Brain microvascular endothelial cell (primary cell): ENCODE results near the gene FZD10.

Experiments
- DNase-seq: peaks from one replicate; pipeline ENCODE4 v3.0.0-alpha.2; 2020
- H3K27ac ChIP-seq: fragments of 250-450 bp; sonication (Bioruptor Pico); 2 replicates; pipeline ENCODE4 v1.5.1; 2020; ENCODE audit warnings: mild to moderate bottlenecking, moderate library complexity
- H3K27me3 ChIP-seq: fragments of 250-450 bp; sonication (Bioruptor Pico); replicated peaks from 2 replicates; pipeline ENCODE4 v1.5.1; 2020; ENCODE audit warnings: mild to moderate bottlenecking
- H3K36me3 ChIP-seq: fragments of 250-450 bp; sonication (Bioruptor Pico); replicated peaks from 2 replicates; pipeline ENCODE4 v1.5.1; 2020; ENCODE audit warnings: mild to moderate bottlenecking
- H3K4me3 ChIP-seq: 2 replicates; pipeline ENCODE4 v1.5.1; 2011; ENCODE audit warnings: low read depth, mild to moderate bottlenecking, control low read depth, low read length, moderate library complexity
- in situ Hi-C: cut with HindIII; loops from 2 replicates; pipeline ENCODE4 v1.10.0; 2017; ENCODE audit warnings: low sequenced_read_pairs, low pct_ligation_motif_present
- TF ChIP-seq, protein P1 (sequence below): IDR thresholded peaks from 2 replicates; pipeline ENCODE4 v1.5.1; 2011; ENCODE audit warnings: low read depth, mild to moderate bottlenecking, moderate library complexity, low read length, control low read depth, inconsistent platforms; ENCODE audit errors: missing control alignments

Gene FZD10

DNA sequence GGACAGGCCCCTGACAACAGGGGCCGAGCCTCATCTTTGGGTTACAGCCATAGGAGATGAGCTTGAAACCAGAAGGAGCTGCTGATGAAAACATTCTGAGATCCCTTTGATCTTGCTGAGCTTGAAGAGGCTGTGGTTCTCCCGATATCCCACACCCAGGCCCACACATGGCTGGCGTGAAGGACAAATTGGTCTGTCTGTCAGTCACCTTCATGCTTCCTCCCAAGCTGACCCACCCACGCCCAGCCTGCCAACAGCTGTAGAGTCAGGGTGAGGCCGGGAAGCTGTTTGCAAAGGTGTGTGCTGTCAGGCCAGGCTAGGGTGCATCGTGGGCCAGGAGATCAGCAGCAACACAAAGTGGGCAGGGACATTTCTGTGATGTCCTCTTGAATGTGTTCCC, 43.2 kb downstream of the FZD10 start:
- TF ChIP-seq, protein P1, sequence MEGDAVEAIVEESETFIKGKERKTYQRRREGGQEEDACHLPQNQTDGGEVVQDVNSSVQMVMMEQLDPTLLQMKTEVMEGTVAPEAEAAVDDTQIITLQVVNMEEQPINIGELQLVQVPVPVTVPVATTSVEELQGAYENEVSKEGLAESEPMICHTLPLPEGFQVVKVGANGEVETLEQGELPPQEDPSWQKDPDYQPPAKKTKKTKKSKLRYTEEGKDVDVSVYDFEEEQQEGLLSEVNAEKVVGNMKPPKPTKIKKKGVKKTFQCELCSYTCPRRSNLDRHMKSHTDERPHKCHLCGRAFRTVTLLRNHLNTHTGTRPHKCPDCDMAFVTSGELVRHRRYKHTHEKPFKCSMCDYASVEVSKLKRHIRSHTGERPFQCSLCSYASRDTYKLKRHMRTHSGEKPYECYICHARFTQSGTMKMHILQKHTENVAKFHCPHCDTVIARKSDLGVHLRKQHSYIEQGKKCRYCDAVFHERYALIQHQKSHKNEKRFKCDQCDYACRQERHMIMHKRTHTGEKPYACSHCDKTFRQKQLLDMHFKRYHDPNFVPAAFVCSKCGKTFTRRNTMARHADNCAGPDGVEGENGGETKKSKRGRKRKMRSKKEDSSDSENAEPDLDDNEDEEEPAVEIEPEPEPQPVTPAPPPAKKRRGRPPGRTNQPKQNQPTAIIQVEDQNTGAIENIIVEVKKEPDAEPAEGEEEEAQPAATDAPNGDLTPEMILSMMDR = no peak
- DNase-seq = no peak
- Histone ChIP-seq H3K27ac (no peak overlapping the region), H3K4me3 (no peak overlapping the region), H3K36me3 (no peaks in the 10 kb centered on the region), H3K27me3 (no peaks in the 10 kb centered on the region)
- in situ Hi-C loops = no loop called here

GRCh38 chr12:130212384-130212989, 50.2 kb downstream of the FZD10 start:
- TF ChIP-seq, protein P1 = no peak
- no peak for DNase-seq
- Histone ChIP-seq H3K27me3 (no peaks in the 10 kb centered on the region), H3K27ac (no peak overlapping the region), H3K36me3 (no peaks in the 10 kb centered on the region), H3K4me3 (no peak overlapping the region)
- in situ Hi-C loops = no loop called here

- Histone ChIP-seq H3K27ac (no peak overlapping the region), H3K36me3 (no peaks in the 10 kb centered on the region), H3K4me3 (no peak overlapping the region), H3K27me3 (no peaks in the 10 kb centered on the region)
- DNase-seq = no peak
- TF ChIP-seq, protein P1 = no peak
- in situ Hi-C loops = no loop called here
These were observed 51.0 kb downstream of the FZD10 start for GRCh38 chr12:130213249-130213648.

DNA sequence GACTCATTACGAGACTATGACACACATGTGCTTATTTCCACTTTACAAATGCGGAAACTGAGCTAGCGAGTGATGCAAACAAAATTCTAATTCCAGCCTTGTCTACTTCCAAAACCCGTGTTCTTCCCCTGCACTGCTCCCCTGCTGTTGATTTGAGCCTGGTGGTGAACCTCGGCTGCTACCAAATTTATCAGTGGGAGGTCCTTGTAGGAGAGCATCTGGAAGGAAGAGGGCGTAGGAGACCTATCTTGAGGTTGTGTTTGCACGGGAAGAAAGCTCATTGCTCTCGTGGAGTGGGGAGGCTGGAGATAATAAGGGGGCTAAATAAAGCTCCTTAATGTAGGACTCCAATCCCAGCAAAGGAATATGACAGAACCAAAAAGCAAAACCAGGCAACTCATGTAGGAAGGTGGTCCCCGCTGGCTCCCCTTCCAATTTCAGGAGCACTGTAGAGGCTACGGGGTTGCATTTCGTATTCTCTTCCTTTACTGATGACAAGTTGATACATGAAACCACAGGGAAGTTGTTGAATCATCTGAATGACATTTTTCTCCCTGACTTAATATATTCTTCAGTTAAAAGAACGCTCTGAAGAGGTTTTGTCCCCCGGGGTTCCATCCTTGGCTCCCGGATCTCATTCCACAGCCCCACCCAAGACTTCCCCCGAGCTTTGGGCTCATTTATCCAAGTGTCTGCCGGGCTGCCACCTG, 52.6 kb downstream of the FZD10 start:
- Histone ChIP-seq H3K27ac (no peak overlapping the region), H3K4me3 (no peak overlapping the region), H3K36me3 (no peaks in the 10 kb centered on the region), H3K27me3 (no peaks in the 10 kb centered on the region)
- no peak for DNase-seq
- in situ Hi-C loops = no loop called here
- TF ChIP-seq, protein P1 = no peak
